Type B pancreatic cell (in vitro differentiated cells): ENCODE data around the gene MAT2A. TPM values are rescaled to one million over a fixed set of nuclear protein-coding genes. Genes with fewer than 3 reads are reported as not detected.

Experiments
- DNase-seq: peaks from one replicate; pipeline ENCODE4 v3.0.0; 2021; ENCODE audit warnings: mixed read lengths; ENCODE audit not compliant: unreplicated experiment; ENCODE audit errors: extremely low spot score
- H3K27ac Mint-ChIP-seq: 2 replicates; pipeline ENCODE4 v1.8.0; 2021; ENCODE audit warnings: mild to moderate bottlenecking, mixed read lengths
- H3K27me3 Mint-ChIP-seq: 2 replicates; pipeline ENCODE4 v1.8.0; 2021; ENCODE audit warnings: mixed read lengths
- H3K36me3 Mint-ChIP-seq: 2 replicates; pipeline ENCODE4 v1.8.0; 2021; ENCODE audit warnings: mixed read lengths
- H3K4me1 Mint-ChIP-seq: one replicate; pipeline ENCODE4 v1.8.0; 2021; ENCODE audit warnings: mixed read lengths; ENCODE audit not compliant: unreplicated experiment
- H3K4me3 Mint-ChIP-seq: 2 replicates; pipeline ENCODE4 v1.8.0; 2021; ENCODE audit warnings: mild to moderate bottlenecking, mixed read lengths
- H3K9me3 Mint-ChIP-seq: 2 replicates; pipeline ENCODE4 v1.8.0; 2021; ENCODE audit warnings: mixed read lengths
- CTCF ChIP-seq: fragments of 200-600 bp; sonication (generic); conservative IDR thresholded peaks from 2 replicates; pipeline ENCODE4 v1.5.0; 2021; ENCODE audit warnings: antibody characterized with exemption, mild to moderate bottlenecking
- total RNA-seq: library from RNA; stranded (reverse); gene quantifications from 2 replicates; pipeline ENCODE4 v1.2.1, GENCODE V29; 2021; ENCODE audit warnings: low replicate concordance

The MAT2A gene
- total RNA-seq, 1 donor from 2014 or later = 403 TPM

- Mint-ChIP-seq H3K4me3 (no peak overlapping the region), H3K4me1 (peaks cover 35% of the 10 kb centered on the region), H3K27ac (peak overlapping the region; percentile 64), H3K36me3 (no peaks in the 10 kb centered on the region), H3K27me3 (no peaks in the 10 kb centered on the region), H3K9me3 (no peaks in the 10 kb centered on the region)
- DNase-seq = no peak
- TF ChIP-seq CTCF = no peak
Measured at GRCh38 chr2:85585781-85586105, 46.8 kb downstream of the MAT2A start.

GRCh38 chr2:85588236-85588635, 49.3 kb downstream of the MAT2A start:
- Mint-ChIP-seq H3K4me1 (peaks cover 36% of the 10 kb centered on the region), H3K4me3 (no peak overlapping the region)

GRCh38 chr2:85588645-85589044, 49.7 kb downstream of the MAT2A start:
- Mint-ChIP-seq H3K36me3 (no peaks in the 10 kb centered on the region), H3K27me3 (no peaks in the 10 kb centered on the region), H3K27ac (no peak overlapping the region)

More at GRCh38 chr2:85588236-85588635, 49.3 kb downstream of the MAT2A start:
- no peak for TF ChIP-seq CTCF
- Mint-ChIP-seq H3K27ac (no peak overlapping the region), H3K9me3 (no peaks in the 10 kb centered on the region), H3K36me3 (no peaks in the 10 kb centered on the region), H3K27me3 (no peaks in the 10 kb centered on the region)
- no peak for DNase-seq

GRCh38 chr2:85589181-85589580, 50.2 kb downstream of the MAT2A start:
- Mint-ChIP-seq H3K4me3 (no peak overlapping the region), H3K27ac (no peak overlapping the region), H3K36me3 (no peaks in the 10 kb centered on the region), H3K4me1 (peaks cover 38% of the 10 kb centered on the region), H3K27me3 (no peaks in the 10 kb centered on the region), H3K9me3 (no peaks in the 10 kb centered on the region)
- TF ChIP-seq CTCF = no peak
- DNase-seq = no peak

More at GRCh38 chr2:85588645-85589044, 49.7 kb downstream of the MAT2A start:
- Mint-ChIP-seq H3K9me3 (no peaks in the 10 kb centered on the region), H3K4me3 (no peak overlapping the region), H3K4me1 (peaks cover 36% of the 10 kb centered on the region)
- no peak for TF ChIP-seq CTCF
- no peak for DNase-seq

GRCh38 chr2:85589982-85590791, 51.2 kb downstream of the MAT2A start:
- Mint-ChIP-seq H3K4me1 (peaks cover 40% of the 10 kb centered on the region), H3K4me3 (peak overlapping the region; percentile 14), H3K36me3 (no peaks in the 10 kb centered on the region), H3K9me3 (no peaks in the 10 kb centered on the region), H3K27me3 (no peaks in the 10 kb centered on the region), H3K27ac (peak overlapping the region; percentile 72)
- DNase-seq = no peak
- no peak for TF ChIP-seq CTCF
